DND-41 (cell line): ENCODE results near the gene CDSN.

Experiments
- ATAC-seq: fragments of 200-7000 bp; cut with Tn5 transposase; 3 replicates; pipeline ENCODE4 v1.9.1; 2021; ENCODE audit warnings: low read depth; ENCODE audit not compliant: insufficient read depth
- DNase-seq: peaks from one replicate; pipeline ENCODE4 v3.0.0-alpha.2; 2020
- H2AFZ ChIP-seq: 2 replicates; pipeline ENCODE4 v1.6.0; 2012; ENCODE audit warnings: low read depth, low read length
- H3K27ac ChIP-seq: 2 replicates; pipeline ENCODE4 v1.5.1; 2012; ENCODE audit warnings: low read length, inconsistent platforms
- H3K27me3 ChIP-seq: fragments of 200-600 bp; sonication (generic); 2 replicates; pipeline ENCODE4 v1.6.0; 2012; ENCODE audit warnings: low read length, mild to moderate bottlenecking, inconsistent platforms; ENCODE audit not compliant: insufficient read depth, poor library complexity
- H3K36me3 ChIP-seq: 2 replicates; pipeline ENCODE4 v1.5.1; 2012; ENCODE audit warnings: low read length, inconsistent platforms; ENCODE audit not compliant: insufficient read depth
- H3K4me1 ChIP-seq: 2 replicates; pipeline ENCODE4 v1.5.1; 2012; ENCODE audit warnings: mild to moderate bottlenecking, low read length; ENCODE audit not compliant: insufficient read depth
- H3K4me2 ChIP-seq: 2 replicates; pipeline ENCODE4 v1.6.0; 2012; ENCODE audit warnings: mild to moderate bottlenecking, moderate library complexity, low read length, inconsistent platforms; ENCODE audit not compliant: insufficient read depth
- H3K4me3 ChIP-seq, 2 experiments: fragments of 200-600 bp in 1 of 2; shearing (Covaris generic) in 1 of 2; 2 replicates each; pipeline ENCODE4 v1.5.1; 2012 to 2016; ENCODE audit warnings: inconsistent platforms in 2 of 2, low read length in 2 of 2, mild to moderate bottlenecking in 2 of 2, low read depth in 1 of 2, moderate library complexity in 1 of 2
- H3K79me2 ChIP-seq: 2 replicates; pipeline ENCODE4 v1.6.0; 2012; ENCODE audit warnings: low read length, inconsistent platforms; ENCODE audit not compliant: insufficient read depth
- H3K9ac ChIP-seq: 2 replicates; pipeline ENCODE4 v1.6.0; 2012; ENCODE audit warnings: low read depth, mild to moderate bottlenecking, inconsistent platforms, low read length, moderate library complexity
- H3K9me3 ChIP-seq: 2 replicates; pipeline ENCODE4 v1.5.1; 2012; ENCODE audit warnings: low read length, moderate library complexity, mild to moderate bottlenecking, inconsistent platforms; ENCODE audit not compliant: insufficient read depth, severe bottlenecking
- H4K20me1 ChIP-seq: 2 replicates; pipeline ENCODE4 v1.6.0; 2012; ENCODE audit warnings: low read length; ENCODE audit not compliant: insufficient read depth
- CTCF ChIP-seq: IDR thresholded peaks from 2 replicates; pipeline ENCODE4 v1.5.1; 2012; ENCODE audit warnings: borderline replicate concordance, low read length, moderate library complexity, mild to moderate bottlenecking; ENCODE audit not compliant: poor library complexity, severe bottlenecking; ENCODE audit errors: extremely low read depth
- EZH2 ChIP-seq: IDR thresholded peaks from 3 replicates; pipeline ENCODE4 v1.6.1; 2012; ENCODE audit warnings: borderline replicate concordance, low read depth, mild to moderate bottlenecking, moderate library complexity, low read length, inconsistent platforms; ENCODE audit not compliant: severe bottlenecking

CDSN gene

GRCh38 chr6:31103136-31103535, 17.1 kb downstream of the CDSN start:
- ATAC-seq (no peak), DNase-seq (no peak)
- Histone ChIP-seq H3K79me2 (no peaks in the 10 kb centered on the region), H3K4me3 (no peak overlapping the region), H3K27ac (no peak overlapping the region), H3K4me1 (no peaks in the 10 kb centered on the region), H3K27me3 (no peaks in the 10 kb centered on the region), H4K20me1 (no peaks in the 10 kb centered on the region), H3K9me3 (no peaks in the 10 kb centered on the region), H2AFZ (no peak overlapping the region), H3K4me2 (no peak overlapping the region), H3K9ac (no peak overlapping the region), H3K36me3 (no peaks in the 10 kb centered on the region)
- no peak for TF ChIP-seq EZH2
- no peak for TF ChIP-seq CTCF

- H3K79me2 ChIP-seq = no peaks in the 10 kb centered on the region
- no peak overlapping the region for H3K4me2 ChIP-seq
- H3K9ac ChIP-seq = no peak overlapping the region
- H4K20me1 ChIP-seq = no peaks in the 10 kb centered on the region
- DNase-seq (no peak), ATAC-seq (no peak)
- no peaks in the 10 kb centered on the region for H3K36me3 ChIP-seq
- H3K9me3 ChIP-seq = no peaks in the 10 kb centered on the region
- no peak overlapping the region for H3K4me3 ChIP-seq
- TF ChIP-seq CTCF = no peak
- no peak for TF ChIP-seq EZH2
- no peak overlapping the region for H3K27ac ChIP-seq
- H3K27me3 ChIP-seq = no peaks in the 10 kb centered on the region
- H2AFZ ChIP-seq = no peak overlapping the region
- H3K4me1 ChIP-seq = peaks cover 14% of the 10 kb centered on the region
Observed at GRCh38 chr6:31098449-31098938, 21.8 kb downstream of the CDSN start.

GRCh38 chr6:31096656-31097055, 23.6 kb downstream of the CDSN start:
- Histone ChIP-seq H3K9me3 (no peaks in the 10 kb centered on the region), H3K9ac (no peak overlapping the region), H3K4me1 (peaks cover 14% of the 10 kb centered on the region), H3K4me3 (no peak overlapping the region), H3K36me3 (no peaks in the 10 kb centered on the region), H3K27ac (no peak overlapping the region), H3K79me2 (no peaks in the 10 kb centered on the region), H3K27me3 (no peaks in the 10 kb centered on the region), H4K20me1 (no peaks in the 10 kb centered on the region), H3K4me2 (no peak overlapping the region), H2AFZ (no peak overlapping the region)
- no peak for ATAC-seq
- TF ChIP-seq CTCF (no peak), EZH2 (no peak)
- DNase-seq = no peak

- no peak overlapping the region for H3K4me2 ChIP-seq
- no peak overlapping the region for H3K27ac ChIP-seq
- H3K4me3 ChIP-seq = no peak overlapping the region
Observed at GRCh38 chr6:31096215-31096614, 24.0 kb downstream of the CDSN start.

More at GRCh38 chr6:31096215-31096614, 24.0 kb downstream of the CDSN start:
- DNase-seq = no peak
- Histone ChIP-seq H4K20me1 (no peaks in the 10 kb centered on the region), H3K9me3 (no peaks in the 10 kb centered on the region), H2AFZ (no peak overlapping the region), H3K9ac (no peak overlapping the region), H3K4me1 (peaks cover 14% of the 10 kb centered on the region), H3K27me3 (no peaks in the 10 kb centered on the region), H3K36me3 (no peaks in the 10 kb centered on the region), H3K79me2 (no peaks in the 10 kb centered on the region)
- ATAC-seq = no peak
- TF ChIP-seq CTCF (no peak), EZH2 (no peak)
